GM19328 (cell line): ENCODE measurements around the gene ACOT13.
"Not testable (repeated sequence)": the region's sequence is repeated elsewhere in the genome, so short reads cannot be mapped to it uniquely, and the experiment has no call there.

Experiments
- ATAC-seq: cut with Tn5 transposase; IDR thresholded peaks from one replicate; pipeline ENCODE4 v1.9.1; 2021; ENCODE audit warnings: mild to moderate bottlenecking, moderate library complexity; ENCODE audit not compliant: unreplicated experiment

The ACOT13 gene

GRCh38 chr6:24720604-24721460, 54.0 kb downstream of the ACOT13 start:
- peak; percentile 89 for ATAC-seq

- peak; percentile 43 for ATAC-seq
Measured at GRCh38 chr6:24721461-24722215, 54.8 kb downstream of the ACOT13 start.

- ATAC-seq, result no peak
Measured at GRCh38 chr6:24723270-24723669, 56.4 kb downstream of the ACOT13 start.

DNA sequence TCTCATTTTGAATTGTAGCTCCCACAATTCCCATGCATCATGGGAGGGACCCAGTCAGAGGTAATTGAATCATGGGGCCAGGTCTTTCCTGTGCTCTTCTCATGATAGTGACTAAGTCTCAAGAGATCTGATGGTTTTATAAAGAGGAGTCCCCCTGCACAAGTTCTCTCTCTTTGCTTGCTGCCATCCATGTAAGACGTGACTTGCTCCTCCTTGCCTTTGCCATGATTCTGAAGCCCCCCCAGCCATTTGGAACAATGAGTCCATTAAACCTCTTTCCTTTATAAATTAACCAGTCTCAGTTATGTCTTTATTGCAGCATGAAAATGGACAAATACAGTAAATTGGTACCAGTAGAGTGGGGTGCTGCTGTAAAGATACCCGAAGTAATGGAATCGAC, 63.8 kb downstream of the ACOT13 start:
- ATAC-seq, result not testable (repeated sequence)

- not testable (repeated sequence) for ATAC-seq
Measured at GRCh38 chr6:24731456-24732134, 64.7 kb downstream of the ACOT13 start.

GRCh38 chr6:24734166-24734565, 67.3 kb downstream of the ACOT13 start:
- no peak for ATAC-seq

- ATAC-seq, result not testable (repeated sequence)
Measured at GRCh38 chr6:24734710-24735109, 67.8 kb downstream of the ACOT13 start.

- no peak for ATAC-seq
Measured at GRCh38 chr6:24738741-24739140, 71.9 kb downstream of the ACOT13 start.

DNA sequence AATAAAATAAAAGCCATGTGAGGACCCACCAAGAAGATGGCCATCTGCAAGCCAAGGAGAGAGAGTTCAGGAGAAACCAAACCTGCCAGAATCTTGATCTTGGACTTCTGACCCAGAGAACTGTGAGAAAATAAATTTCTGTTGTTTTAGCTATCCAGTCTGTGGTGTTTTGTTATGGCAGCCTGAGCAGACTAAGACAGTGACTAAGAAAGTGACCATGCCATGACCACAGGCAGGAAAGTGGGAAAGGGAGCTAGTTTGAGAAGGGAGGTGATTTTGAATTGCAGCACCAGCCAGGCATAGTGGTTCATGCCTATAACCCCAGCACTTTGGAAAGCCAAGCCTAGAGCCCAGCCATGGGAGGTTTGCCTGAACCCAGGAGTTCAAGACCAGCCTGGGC, 74.0 kb downstream of the ACOT13 start:
- no peak for ATAC-seq

DNA sequence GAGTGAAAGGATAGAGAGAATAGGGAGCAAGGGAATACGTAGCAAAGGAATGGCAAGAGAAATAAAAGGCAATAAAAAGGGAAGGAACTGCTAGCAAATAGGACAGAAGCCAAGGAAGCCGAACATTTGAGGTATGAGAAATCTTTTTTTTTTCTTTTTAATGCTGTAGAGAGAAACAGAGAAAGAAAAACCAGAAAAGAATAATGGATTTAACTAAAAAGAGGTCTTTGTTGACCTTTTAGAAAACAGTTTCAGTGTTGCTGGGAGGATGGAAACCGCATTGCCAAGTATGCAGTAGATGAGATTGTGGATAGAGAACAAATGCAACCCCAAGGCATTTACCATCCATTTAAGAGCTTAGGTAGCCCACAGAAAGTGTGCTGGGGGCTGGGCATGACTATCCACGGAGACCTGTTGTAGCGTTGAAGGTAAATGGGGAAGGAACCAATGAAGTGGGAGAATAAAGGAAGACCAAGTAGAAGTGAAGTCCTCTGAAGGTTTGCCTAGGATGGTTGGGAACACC, 75.4 kb downstream of the ACOT13 start:
- ATAC-seq, result no peak

DNA sequence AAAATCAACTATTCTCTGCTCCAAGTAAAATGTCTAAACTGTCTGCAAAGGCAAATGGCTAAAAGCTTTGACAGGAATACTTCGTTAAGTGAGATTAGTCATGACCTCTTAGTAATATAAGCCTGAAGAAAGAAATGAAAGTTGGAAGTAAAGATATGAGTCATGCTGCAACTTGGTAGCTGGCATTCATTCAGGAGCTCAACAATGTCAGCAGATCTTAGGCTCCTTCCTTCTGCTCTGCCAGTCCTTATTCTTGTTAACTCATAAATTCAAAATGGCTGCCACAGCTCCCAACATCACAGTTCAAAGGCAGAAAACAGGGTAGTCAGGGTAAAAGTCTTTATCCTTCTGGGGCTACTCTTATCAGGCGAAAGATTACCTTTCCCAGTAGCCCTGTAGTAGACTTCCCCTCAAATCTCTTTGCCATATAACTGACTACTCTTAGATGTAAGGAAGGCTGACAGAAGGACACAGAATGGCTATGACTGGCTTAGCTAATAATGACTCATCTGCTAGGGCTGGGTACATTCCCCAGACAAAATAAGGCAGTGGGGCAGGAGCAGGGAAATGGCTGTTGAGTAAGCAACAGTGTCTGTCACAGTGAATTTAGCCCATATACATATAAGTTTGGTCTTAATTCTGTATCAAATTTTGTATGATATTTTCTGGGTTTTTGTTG, 76.5 kb downstream of the ACOT13 start:
- peak; percentile 65 for ATAC-seq

DNA sequence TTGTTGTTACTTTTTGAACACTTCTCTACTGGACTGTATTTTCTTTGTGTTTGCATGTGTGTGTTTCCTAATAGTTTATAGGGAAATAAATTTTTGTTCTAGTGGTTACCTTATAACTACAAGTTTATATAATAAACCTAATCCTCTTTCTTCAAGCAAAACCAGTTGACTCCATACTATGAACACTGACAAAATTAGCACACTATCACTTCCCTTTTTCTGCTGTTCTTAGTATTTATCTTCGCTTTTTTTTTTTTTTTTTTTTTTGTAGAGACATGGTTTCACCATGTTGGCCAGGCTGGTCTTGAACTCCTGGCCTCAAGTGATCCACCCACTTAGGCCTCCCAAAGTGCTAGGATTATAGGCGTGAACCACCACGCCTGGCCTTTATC, 77.1 kb downstream of the ACOT13 start:
- ATAC-seq, result no peak

DNA sequence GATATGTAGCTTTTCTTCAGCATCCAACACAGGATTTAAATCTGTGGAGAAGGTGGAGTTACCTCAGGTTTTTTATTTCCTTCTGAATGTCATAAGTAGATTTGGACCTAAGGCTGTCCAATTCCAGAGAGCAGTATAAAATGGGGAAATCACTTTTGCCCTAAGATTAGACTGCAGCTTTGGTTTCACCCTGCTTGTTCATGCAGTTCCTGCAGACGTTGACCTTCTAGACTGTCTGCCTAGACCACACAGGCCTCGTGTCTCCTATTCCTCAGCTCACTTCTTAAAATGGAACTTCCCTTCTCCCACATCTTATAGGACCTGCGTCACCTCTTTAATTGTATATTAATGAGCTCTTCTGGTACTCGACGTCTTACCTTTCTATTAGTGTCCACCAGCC, 78.0 kb downstream of the ACOT13 start:
- no peak for ATAC-seq

GRCh38 chr6:24749297-24749696, 82.4 kb downstream of the ACOT13 start:
- ATAC-seq, result no peak

DNA sequence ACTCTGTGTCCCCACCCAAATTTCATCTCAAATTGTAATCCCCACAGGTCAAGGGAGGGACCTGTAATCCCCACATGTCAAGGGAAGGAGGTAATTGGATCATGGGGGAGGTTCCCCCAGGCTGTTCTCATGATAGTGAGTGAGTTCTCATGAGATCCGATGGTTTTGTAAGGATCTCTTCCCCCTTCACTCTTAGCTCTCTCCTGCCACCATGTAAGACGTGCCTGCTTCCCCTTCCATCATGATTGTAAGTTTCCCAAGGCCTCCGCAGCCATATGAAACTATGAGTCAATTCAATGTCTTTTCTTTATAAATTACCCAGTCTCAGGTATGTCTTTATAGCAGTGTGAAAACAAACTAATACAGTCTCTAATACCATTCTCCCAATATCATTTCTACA, 84.0 kb downstream of the ACOT13 start:
- ATAC-seq, result not testable (repeated sequence)

DNA sequence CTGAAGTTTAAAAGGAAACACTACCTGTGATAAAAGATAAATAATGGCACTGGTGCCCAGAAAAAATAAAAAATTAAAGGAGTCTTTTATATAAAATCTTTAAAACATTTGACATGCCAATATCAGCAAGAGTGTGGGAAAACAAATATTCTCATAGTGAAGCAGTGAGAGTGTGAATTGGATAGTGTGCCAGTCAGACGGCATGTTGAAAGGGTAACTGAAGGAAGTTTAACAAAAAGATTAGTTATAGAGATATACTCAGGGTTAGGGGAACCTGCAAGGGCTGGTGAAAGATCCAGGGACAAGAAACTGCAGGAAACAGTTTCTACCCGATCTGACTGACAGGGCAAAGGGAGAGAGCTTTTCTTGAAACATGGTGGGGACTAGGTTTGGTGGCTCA, 85.6 kb downstream of the ACOT13 start:
- ATAC-seq, result no peak

GRCh38 chr6:24752917-24753492, 86.1 kb downstream of the ACOT13 start:
- no peak for ATAC-seq

GRCh38 chr6:24753545-24753944, 86.7 kb downstream of the ACOT13 start:
- ATAC-seq, result no peak

DNA sequence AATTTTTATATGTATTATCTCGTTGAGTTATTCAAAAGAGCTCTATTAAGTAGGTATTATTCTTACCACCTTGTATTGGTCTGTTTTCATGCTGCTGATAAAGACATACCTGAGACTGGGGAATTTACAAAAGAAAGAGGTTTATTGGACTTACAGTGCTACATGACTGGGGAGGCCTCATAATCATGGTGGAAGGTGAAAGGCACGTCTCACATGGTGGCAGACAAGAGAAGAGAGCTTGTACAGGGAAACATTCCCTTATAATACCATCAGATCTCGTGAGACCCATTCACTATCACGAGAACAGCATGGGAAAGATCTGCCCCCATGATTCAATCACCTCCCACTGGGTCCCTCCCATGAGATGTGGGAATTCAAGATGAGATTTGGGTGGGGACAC, 87.5 kb downstream of the ACOT13 start:
- not testable (repeated sequence) for ATAC-seq
